Neural crest cell (in vitro differentiated cells): ENCODE results near the gene PRRC2B. TPM values are rescaled to one million over a fixed set of nuclear protein-coding genes. Genes with fewer than 3 reads are reported as not detected.

Source experiments
- DNase-seq: peaks from one replicate; pipeline ENCODE4 v3.0.0; 2021; ENCODE audit warnings: low read depth, mixed read lengths, low spot score
- H3K27ac Mint-ChIP-seq: one replicate; pipeline ENCODE4 v1.8.0; 2021; ENCODE audit warnings: mild to moderate bottlenecking, mixed read lengths; ENCODE audit not compliant: unreplicated experiment
- H3K27me3 Mint-ChIP-seq: 2 replicates; pipeline ENCODE4 v1.8.0; 2021; ENCODE audit warnings: low read depth, mild to moderate bottlenecking, mixed read lengths
- H3K36me3 Mint-ChIP-seq: 2 replicates; pipeline ENCODE4 v1.8.0; 2021; ENCODE audit warnings: low read depth, mild to moderate bottlenecking, mixed read lengths
- H3K4me1 Mint-ChIP-seq: 2 replicates; pipeline ENCODE4 v1.8.0; 2021; ENCODE audit warnings: mixed read lengths
- H3K4me3 Mint-ChIP-seq: one replicate; pipeline ENCODE4 v1.8.0; 2021; ENCODE audit warnings: mild to moderate bottlenecking, mixed read lengths
- H3K9me3 Mint-ChIP-seq: 2 replicates; pipeline ENCODE4 v1.8.0; 2021; ENCODE audit warnings: mixed read lengths
- total RNA-seq: library from RNA; stranded (reverse); gene quantifications from 2 replicates; pipeline ENCODE4 v1.2.1, GENCODE V29; 2021
- TF ChIP-seq, protein P1 (sequence below): fragments of 200-600 bp; sonication (generic); conservative IDR thresholded peaks from 2 replicates; pipeline ENCODE4 v1.5.0; 2021; ENCODE audit warnings: antibody characterized with exemption, mild to moderate bottlenecking

The PRRC2B gene
- total RNA-seq, 1 donor from 2014 or later, result 349 TPM

- Mint-ChIP-seq H3K9me3 (no peaks in the 10 kb centered on the region), H3K27me3 (no peaks in the 10 kb centered on the region), H3K36me3 (peaks cover 11% of the 10 kb centered on the region), H3K4me3 (peak overlapping the region; percentile 31), H3K4me1 (no peaks in the 10 kb centered on the region), H3K27ac (no peak overlapping the region)
- DNase-seq, result no peak
- TF ChIP-seq, protein P1, sequence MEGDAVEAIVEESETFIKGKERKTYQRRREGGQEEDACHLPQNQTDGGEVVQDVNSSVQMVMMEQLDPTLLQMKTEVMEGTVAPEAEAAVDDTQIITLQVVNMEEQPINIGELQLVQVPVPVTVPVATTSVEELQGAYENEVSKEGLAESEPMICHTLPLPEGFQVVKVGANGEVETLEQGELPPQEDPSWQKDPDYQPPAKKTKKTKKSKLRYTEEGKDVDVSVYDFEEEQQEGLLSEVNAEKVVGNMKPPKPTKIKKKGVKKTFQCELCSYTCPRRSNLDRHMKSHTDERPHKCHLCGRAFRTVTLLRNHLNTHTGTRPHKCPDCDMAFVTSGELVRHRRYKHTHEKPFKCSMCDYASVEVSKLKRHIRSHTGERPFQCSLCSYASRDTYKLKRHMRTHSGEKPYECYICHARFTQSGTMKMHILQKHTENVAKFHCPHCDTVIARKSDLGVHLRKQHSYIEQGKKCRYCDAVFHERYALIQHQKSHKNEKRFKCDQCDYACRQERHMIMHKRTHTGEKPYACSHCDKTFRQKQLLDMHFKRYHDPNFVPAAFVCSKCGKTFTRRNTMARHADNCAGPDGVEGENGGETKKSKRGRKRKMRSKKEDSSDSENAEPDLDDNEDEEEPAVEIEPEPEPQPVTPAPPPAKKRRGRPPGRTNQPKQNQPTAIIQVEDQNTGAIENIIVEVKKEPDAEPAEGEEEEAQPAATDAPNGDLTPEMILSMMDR, result no peak
Measured at GRCh38 chr9:131522257-131523085, 128.6 kb downstream of the PRRC2B start.

DNA sequence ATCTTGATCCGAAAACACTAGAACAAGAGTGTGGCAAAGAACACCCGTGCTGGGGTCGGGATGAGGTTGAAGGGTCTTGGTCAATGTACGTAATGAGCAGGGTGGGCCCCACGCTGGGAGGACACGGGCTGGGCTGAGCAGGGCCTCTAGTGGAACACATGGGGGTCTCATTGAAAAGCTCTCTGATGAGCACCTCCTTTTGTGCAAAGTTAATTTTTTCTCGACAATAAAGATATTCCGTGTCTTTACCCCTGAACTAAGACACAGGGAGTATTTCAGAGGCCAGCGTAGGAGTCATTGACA lies 129.2 kb downstream of the PRRC2B start:
- Mint-ChIP-seq H3K4me1 (no peaks in the 10 kb centered on the region), H3K9me3 (no peaks in the 10 kb centered on the region), H3K36me3 (peaks cover 11% of the 10 kb centered on the region), H3K4me3 (peak overlapping the region; percentile 54), H3K27me3 (no peaks in the 10 kb centered on the region), H3K27ac (no peak overlapping the region)
- DNase-seq, result no peak
- TF ChIP-seq, protein P1, result no peak

- peaks cover 11% of the 10 kb centered on the region for H3K36me3 Mint-ChIP-seq
- no peak overlapping the region for H3K27ac Mint-ChIP-seq
- no peaks in the 10 kb centered on the region for H3K27me3 Mint-ChIP-seq
- H3K4me1 Mint-ChIP-seq, result no peaks in the 10 kb centered on the region
- H3K4me3 Mint-ChIP-seq, result peak overlapping the region; percentile 54
- H3K9me3 Mint-ChIP-seq, result no peaks in the 10 kb centered on the region
- no peak for DNase-seq
- TF ChIP-seq, protein P1, result no peak
Measured at GRCh38 chr9:131523451-131524435, 129.9 kb downstream of the PRRC2B start.

GRCh38 chr9:131524665-131525315 lies 130.9 kb downstream of the PRRC2B start:
- TF ChIP-seq, protein P1, result no peak
- DNase-seq, result no peak
- no peaks in the 10 kb centered on the region for H3K9me3 Mint-ChIP-seq
- peaks cover 3% of the 10 kb centered on the region for H3K4me1 Mint-ChIP-seq
- H3K4me3 Mint-ChIP-seq, result peak overlapping the region; percentile 49
- peak overlapping the region; percentile 67 for H3K27ac Mint-ChIP-seq
- H3K27me3 Mint-ChIP-seq, result no peaks in the 10 kb centered on the region
- peaks cover 7% of the 10 kb centered on the region for H3K36me3 Mint-ChIP-seq
